Measurements from ENCODE around the gene FAM78A.

FAM78A gene, protein sequence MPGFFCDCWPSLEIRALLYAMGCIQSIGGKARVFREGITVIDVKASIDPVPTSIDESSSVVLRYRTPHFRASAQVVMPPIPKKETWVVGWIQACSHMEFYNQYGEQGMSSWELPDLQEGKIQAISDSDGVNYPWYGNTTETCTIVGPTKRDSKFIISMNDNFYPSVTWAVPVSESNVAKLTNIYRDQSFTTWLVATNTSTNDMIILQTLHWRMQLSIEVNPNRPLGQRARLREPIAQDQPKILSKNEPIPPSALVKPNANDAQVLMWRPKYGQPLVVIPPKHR
- long read RNA-seq, donor 1: 0 reads
- long read RNA-seq, donor 2, transcript FAM78A-203 (2 exons, 3,966 nt): major isoform, 5 of 5 reads
- long read RNA-seq, donor 2, partial matches to known transcripts: 0 of 5 reads
- long read RNA-seq, donor 2, other reads (novel, unspliced or antisense): 0 of 5 reads
- long read RNA-seq, donor 3: 0 reads
- long read RNA-seq, donor 4, partial matches to known transcripts: 0 of 2 reads
- long read RNA-seq, donor 4, other reads (novel, unspliced or antisense): 0 of 2 reads
- long read RNA-seq, donor 5, partial matches to known transcripts: 0 of 2 reads
- long read RNA-seq, donor 5, other reads (novel, unspliced or antisense): 0 of 2 reads
- long read RNA-seq, donor 6, partial matches to known transcripts: 0 of 1 reads
- long read RNA-seq, donor 6, other reads (novel, unspliced or antisense): 0 of 1 reads
- long read RNA-seq, donor 7, partial matches to known transcripts: 0 of 3 reads
- long read RNA-seq, donor 7, other reads (novel, unspliced or antisense): 0 of 3 reads
- long read RNA-seq, donor 8: 0 reads

DNA sequence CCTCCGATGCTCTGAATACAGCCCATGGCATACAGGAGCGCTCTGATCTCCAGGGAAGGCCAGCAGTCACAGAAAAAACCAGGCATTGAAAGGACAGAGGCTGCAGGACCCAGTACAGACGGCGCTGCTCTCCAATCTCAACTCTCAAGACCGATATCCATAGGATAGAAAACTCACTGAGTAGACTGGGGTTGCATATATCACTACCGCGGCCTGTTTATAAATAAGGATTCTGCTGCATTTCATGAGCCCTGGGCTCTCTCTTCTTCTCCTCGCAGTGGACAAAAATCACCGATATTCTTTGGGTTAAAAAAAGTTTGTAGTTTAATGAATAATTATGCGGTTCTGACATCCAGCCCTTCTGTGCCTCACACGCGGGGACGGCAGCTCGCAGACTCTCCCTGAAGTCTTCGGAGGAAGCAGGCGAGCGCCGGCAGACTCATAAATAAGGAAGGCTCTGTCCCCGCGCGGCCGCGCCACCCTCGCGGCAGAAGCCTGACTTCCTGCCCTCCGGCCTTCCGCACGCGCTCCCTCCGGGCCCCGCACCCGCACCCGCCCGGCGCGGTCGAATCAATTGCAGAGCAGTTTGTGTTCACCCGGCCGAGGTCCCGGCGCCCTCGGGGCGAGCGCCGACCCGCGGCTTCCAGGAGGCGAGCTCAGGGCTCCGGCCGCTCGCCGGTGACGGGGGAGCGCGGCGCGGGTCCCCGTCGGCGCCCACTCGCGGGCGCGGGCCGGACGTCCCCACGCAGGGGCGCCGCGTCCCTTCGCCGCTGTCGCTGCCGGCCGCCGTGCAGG is at the start of gene FAM78A:
Gene FAM78A, minus strand, starts transcription at position 417 of the 795 bp plus-strand sequence. Its CDS starts 331 bp downstream, at position 86.
- DNase-seq: peak; percentile 71

DNA sequence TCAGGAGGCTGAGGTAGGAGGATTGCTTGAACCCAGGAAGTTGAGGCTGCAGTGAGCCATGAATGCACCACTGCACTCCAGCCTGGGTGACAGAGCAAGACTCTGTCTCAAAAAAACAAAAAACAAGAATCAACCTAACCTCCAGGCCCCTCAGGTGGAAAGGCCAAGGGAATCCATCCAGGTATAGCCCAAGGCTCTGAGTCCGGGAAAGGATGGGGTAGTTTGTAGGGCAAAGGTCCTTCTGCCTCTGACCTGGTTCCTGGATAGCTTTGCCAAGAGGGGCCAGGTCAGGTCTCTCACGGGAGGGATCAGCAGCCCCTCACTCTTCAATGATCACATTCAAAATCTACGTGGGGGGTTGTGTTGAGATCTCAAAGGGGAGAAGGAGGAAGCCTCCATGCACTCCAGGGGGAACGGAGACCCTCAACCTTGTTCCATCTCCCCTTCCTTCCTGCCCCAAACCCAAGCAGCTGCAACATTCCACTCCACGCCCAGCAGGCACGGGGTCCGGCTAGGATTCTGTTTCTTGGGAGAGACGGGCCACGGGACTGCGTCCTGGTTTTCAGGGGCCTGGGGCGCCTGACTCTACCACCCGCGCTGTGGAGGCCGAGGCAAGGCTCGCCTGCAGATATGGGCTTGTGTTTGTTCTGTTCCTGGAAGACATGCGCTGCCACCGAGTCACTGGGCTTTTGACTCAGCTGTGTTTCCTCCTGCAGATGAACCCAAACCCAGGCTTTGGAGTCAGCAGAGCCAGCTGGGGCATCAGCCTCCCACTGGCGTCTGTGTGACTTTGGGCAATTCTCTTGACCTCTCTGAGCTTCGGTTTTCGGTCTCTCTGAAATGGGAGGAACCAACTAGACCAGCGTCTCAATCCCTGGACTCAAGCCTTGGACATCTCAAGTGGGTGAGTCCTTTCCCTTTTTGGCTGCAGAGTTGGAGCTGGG is 48.7 kb upstream of the FAM78A start:
- DNase-seq: no peak

DNA sequence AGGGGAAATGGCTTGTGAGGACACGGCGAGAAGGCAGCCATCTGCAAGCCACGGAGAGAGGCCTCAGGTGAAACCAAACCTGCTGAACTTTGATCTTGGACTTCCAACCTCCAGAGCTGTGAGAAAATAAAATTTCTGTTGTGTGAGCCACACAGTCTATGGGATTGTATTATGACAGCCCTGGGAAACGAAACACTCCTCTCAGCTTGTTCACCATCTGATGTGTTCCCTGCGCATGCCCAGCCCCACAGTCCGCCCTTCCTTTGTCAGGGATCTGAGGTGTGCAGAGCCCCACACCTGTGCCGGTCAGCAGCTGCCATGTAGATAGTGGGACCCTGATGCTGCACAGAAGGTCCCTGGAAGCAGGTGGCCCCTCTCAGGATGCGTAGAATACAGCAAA is 47.3 kb upstream of the FAM78A start:
- no peak for DNase-seq

DNA sequence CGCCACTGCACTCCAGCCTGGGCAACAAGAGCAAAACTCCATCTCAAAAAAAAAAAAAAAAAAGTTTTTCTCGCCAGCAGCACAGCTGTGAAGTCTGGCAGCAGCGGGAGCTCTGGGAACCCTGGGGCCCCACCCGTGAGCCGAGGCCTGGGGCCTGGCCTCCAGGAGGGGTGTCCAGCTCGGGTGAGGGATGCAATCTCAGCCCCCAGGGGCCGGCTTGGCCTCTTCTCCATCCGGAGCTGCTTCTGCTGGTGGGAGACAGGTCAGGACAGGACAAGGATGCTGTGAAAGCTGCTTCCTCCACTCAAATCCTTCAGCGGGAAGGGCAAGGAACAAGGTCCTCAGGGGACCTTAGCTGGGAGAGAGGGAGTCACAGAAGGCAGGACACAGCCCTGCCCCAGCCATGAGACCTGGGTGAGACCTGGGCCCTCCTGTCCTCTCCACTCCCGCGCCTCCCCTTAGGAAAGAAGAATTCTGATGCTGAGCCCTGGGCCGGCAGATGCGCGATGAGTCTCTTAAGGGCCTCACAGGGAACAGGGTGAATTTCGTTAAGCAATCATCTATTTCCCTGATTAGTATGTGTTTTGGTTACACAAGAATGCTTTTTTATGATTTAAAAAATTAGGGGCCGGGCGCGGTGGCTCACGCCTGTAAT is 43.8 kb upstream of the FAM78A start:
- no peak for DNase-seq

DNA sequence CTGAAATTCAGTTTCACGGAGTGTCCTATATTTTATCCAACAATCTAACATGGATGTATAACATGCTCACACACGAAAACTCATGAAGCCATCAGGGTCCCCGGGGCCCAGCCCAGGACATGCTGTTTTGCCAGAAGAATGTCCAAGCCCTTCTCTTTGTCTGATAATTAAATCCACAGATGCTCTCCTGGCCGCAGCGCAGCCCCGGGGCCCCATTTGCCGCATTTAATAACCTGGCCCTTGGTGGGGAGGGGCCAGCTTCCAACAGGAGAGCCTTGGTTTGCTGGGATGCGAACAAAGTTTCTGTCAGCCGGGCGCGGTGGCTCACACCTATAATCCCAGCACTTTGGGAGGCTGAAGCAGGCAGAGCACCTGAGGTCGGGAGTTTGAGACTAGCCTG is 43.2 kb upstream of the FAM78A start:
- no peak for DNase-seq

DNA sequence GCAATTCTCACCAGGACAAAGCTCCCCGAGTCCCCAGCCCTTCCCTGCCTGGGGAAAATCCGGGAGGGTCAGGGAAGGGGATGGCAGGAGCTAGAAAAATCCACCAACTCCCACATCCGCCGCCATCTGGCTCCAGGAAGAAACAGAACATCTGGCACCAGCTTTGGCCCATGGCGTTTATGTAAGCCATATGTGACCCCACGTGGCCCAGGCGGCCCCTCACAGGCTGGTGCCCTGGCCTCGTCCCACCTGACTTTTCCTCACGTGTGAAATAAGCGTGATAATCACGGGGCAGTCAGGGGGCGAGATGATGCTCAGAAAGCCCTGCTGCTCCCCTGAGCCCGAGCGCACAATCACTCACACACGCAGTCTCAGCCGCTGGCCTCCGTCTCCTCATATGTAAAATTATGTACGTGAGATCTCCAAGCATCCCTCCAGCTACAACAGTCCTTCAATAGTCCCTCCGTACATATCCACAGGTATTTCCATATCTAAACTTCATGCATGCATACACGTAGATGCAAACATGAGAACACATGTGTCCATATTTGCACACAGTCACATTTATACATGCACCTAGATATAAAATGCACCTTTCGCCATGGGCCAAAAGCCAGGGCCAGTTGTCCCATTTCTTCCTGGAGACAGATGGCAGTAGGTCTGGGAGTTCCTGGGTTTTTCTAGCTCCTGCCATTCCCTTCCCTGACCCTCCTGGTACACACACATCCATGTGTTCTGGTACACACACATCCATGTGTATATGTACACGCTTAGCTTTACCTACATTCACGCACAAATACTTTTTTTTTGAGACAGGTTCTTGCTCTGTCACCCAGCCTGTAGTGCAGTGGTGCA is 42.1 kb upstream of the FAM78A start:
- DNase-seq: no peak

DNA sequence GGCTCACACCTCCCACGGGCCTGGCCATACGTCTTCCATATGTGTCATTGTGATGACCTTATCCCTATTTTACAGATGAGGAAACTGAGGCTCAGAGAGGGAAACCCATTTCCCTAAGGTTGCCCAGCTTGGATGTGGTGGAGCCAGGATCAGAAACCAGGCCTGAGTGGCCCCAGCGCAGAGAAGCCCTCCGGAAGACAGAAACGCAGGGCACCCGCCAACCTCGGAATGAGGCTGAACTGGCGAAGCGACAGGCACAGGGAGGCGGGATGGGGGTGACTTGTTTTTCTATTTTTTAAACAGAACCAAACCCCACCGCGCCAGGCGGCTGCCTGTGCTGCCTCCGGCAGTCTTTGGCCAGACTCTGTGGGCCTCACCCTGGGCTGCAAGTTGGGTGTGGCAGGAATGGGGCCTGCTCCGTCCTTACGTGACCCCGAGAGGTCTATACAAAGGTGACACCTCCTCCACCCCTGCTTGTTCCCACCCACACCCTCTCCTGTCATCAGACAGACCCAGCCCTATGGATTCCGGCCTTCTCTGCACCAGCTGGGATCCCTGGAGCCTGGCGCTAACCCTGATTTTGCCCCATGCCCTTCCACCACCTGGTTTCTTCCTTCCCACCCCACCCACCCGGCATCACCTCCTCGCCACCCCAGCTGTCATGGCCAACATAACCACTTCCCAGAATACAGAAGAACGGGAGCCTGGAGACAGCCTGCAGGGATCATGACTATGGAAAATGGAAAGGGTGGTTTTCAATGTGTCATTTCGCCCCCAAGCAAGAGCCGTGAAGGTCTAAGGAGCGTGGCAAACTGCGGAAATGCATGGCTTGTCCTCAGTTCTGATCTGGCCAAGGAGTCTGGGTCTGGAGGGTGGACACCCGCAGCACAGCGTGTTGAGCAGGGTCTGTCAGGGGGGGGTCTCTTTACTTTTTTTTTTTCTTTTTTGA is 36.8 kb upstream of the FAM78A start:
- no peak for DNase-seq

DNA sequence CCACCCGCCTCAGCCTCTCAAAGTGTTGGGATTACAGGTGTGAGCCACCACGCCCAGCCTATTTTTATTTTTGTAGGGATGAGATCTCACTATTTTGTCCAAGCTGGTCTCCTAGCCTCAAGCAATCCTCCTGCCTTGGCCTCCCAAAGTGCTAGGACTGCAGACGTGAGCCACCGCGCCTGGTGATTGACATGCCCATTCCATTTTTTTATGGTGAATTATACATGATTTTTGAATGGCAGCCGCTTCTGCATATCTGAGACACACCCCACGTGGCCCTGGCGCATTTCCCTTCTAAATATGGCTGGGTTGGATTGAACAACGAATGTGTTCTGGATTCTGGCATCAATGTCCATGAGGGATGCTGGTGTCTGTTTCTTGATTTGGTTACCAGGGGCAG is 35.9 kb upstream of the FAM78A start:
- no peak for DNase-seq

DNA sequence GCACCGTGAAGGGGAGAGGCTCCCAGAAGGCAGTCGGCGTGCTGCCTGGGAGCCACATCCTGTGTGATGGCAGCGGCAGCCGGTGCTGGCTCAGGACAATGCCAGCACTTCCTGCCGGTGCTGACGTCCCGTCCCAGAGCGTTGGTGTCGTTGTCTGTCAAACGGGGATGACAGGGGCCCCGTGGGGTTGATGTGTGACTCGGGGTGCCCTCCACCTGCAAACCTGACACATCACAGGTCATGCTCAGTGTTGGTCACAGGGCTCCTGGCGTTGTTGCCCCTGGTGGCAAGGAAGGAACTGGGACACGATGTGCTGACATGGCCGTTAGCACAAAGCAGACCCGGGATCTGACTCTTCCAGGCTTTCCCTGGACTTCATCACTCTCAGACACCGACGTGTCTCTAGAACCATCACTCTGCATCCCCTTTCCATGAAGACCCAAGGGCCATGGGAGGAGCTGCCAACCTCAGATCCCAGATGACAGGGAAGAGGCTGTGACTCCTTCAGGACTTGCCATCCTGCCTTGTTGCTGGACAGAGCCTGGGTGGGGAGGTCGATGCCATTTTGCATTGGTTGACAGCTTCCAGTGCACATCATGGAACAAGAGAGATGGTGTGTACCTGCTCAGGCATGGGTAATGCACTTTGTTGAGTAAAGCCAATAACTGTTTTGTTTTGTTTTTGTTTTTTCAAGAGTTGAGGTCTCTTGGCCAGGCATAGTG is 34.7 kb upstream of the FAM78A start:
- no peak for DNase-seq

DNA sequence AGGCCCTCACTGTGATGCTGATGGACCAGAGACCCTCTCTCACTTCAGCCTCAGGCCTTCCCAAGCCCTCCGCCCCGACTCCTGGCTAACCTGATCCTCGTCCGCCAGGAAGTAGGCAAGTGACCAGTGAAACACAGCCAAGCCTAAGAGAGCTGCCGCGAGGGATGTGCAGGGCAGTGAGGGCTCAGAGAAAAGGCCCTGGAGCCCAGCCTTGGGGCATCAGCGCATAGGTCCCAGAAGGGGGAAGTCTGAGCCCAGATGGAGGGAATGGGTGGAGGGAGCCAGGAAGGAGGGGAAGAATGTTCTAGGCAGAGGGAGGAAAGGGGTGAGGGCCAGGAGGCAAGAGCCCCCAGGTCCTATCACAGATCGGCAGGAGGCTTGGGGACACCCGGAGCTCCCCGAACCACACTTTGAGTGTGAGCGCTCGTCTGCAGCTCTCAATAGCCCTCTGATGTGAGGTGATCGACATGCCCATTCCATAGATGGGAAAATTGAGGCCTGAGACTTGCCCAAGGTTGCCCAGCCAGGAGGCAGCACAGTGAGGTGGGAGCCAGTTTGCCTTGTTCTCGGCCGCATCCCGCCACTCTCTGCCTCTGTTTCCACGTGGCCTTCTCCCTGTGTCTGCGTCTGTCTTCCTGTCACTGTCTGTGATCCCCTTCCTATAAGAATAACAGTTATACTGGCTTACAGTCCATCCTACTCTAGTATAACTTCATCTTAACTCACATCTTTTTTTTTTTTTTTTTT is 33.4 kb upstream of the FAM78A start:
- DNase-seq: no peak

DNA sequence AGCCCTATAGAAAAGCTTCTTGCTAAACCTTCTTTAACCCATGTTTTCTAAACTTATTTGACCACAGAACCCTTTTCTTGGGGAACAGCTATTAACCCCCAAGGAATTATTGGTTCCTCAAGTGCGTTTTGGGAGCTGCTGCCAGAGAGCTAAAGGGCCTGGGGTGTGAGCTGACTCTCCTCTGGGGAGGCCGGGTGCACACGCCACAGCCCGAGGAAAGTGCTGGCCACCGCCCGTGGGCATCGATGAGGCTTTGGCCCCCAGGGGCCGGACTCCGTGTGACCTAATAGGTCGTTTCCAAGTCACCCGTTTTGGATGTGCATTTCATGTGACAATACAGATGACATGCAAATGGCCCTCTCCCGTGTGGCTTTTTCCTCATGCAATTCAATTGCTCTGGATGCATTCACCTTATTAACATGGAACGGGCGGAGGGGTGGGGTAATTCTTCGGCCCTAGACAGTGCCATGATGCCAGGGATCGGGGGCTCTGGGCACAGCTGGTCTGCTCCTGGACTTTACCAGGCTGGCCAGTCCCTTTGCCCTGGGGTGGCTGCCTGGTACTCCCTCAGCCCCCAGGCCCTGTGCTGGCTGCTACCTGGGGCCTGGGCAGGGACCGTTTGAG is 32.7 kb upstream of the FAM78A start:
- DNase-seq: no peak

DNA sequence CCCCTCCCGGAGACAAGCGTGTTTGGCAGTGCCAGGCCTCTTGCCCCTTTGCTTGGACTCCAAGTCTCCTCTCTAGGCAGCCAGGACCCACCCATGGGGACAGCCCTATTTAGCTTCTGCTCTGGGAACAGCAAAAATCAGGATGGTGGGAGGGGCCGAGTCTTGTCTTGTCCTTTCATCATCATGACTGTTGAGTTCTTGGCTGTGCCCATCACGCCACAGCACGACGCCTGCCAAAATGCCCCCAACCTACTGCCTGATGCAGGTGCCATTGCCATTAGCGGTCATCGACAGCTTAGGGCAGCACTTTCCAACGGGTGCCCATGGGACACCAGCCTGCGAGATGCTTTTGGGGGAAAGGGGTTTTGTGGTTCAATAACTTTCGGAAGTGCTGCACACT is 32.1 kb upstream of the FAM78A start:
- no peak for DNase-seq

DNA sequence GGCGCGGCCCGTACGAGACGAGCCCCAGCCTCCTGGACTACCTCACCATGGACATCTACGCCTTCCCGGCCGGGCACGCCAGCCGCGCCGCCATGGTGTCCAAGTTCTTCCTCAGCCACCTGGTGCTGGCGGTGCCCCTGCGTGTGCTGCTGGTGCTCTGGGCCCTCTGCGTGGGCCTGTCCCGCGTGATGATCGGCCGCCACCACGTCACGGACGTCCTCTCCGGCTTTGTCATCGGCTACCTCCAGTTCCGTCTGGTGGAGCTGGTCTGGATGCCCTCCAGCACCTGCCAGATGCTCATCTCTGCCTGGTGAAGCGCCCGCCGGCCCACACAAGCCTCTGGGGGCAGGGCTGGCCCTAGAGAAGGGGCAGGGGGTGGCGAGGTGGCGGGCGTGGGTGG is 31.7 kb upstream of the FAM78A start:
- DNase-seq: no peak

DNA sequence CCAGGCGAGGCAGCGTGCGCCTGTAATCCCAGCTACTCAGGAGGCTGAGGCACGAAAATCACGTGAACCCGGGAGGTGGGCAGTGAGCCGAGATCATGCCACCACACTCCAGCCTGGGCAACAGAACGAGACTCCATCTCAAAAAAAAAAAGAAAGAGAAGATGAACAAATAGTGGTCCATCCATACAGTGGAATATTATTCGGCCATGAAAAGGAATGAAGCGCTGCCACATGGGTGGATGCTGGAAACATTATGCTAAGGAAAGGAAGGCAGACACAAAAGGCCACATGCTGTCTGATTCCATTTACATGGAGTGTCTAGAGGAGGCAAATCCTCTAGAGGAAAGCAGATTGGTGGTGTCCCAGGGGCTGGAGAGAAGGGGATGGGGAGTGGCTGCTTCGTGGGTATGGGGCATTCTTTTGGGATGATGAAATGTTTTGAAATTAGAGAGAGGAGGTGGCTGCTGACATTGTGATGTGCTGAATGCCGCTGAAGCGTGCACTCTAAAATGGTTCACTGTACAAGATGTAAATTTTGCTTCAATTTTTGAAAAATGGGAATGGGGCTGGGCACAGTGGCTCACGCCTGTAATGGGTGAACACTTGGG is 30.2 kb upstream of the FAM78A start:
- DNase-seq: no peak

DNA sequence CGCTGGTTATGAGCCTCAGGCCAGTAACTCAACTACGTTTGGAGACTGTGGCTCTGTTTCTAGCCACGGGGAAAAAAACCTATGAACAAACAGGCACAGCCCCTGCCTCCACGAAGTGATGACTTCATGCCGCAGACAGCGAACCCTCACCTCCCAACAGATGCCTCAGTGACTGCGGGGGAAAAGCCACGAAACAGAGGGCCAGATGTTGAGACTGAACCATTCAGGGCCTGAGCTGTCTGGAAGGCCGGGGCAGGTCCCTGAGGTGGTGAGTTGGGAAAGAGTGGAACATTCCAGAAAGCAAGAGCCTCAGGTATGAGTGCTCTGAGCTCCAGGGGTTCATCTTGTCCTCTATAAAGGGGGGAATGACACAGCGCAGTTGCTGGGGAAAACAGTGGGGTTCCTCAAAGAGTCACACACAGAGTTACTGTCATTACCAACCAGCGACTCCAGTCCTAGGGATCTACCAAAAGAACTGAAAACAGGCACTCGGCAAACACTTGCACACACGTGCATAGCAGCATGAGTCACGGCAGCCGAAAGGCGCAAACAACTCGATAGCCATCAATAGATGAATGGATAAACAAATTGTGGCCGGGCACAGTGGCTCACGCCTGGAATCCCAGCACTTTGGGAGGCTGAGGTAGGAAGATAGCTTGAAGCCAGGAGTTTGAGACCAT is 28.5 kb upstream of the FAM78A start:
- DNase-seq: no peak
